Heart right ventricle (tissue), 16 donors: ENCODE results near the gene EFL1. TPM values are rescaled to one million over a fixed set of nuclear protein-coding genes. Genes with fewer than 3 reads are reported as not detected.

ENCODE experiments used
- ATAC-seq, 8 donors: fragments of 200-7000 bp; cut with Tn5 transposase; one replicate each; pipeline ENCODE4 v1.9.1; 2020; ENCODE audit warnings: mild to moderate bottlenecking in 8 of 8, moderate library complexity in 8 of 8, moderate number of reproducible peaks in 1 of 8
- DNase-seq, 2 donors: peaks; one replicate each; pipeline ENCODE4 v3.0.0-alpha.2; 2020
- H3K27ac ChIP-seq, 10 donors: fragments of 200-600 bp; sonication (generic) in 2 of 10; one replicate each; pipeline versions ENCODE4 v1.5.0 to v1.8.0; 2020 to 2022; ENCODE audit warnings: mild to moderate bottlenecking in 3 of 10
- H3K27me3 ChIP-seq, 7 donors: fragments of 200-600 bp; one replicate each; pipeline ENCODE4 v1.8.0; 2021 to 2022; ENCODE audit warnings: mild to moderate bottlenecking in 2 of 7
- H3K36me3 ChIP-seq, 9 donors: fragments of 200-600 bp; sonication (generic) in 1 of 9; one replicate each; pipeline versions ENCODE4 v1.5.0 to v1.8.0; 2020 to 2022; ENCODE audit warnings: mild to moderate bottlenecking in 2 of 9
- H3K4me1 ChIP-seq, 9 donors: fragments of 200-600 bp; sonication (generic) in 1 of 9; one replicate each; pipeline versions ENCODE4 v1.5.0 to v1.8.0; 2020 to 2022; ENCODE audit warnings: mild to moderate bottlenecking in 4 of 9
- H3K4me3 ChIP-seq, 10 donors: fragments of 200-600 bp; sonication (generic) in 2 of 10; one replicate each; pipeline versions ENCODE4 v1.5.0 to v1.8.0; 2020 to 2022; ENCODE audit warnings: mild to moderate bottlenecking in 7 of 10, moderate library complexity in 2 of 10
- H3K9me3 ChIP-seq, 11 donors: fragments of 200-600 bp in 10 of 11; sonication (generic) in 2 of 11; one replicate each; pipeline versions ENCODE4 v1.5.0 to v1.8.0; 2013 to 2022; ENCODE audit warnings: mild to moderate bottlenecking in 2 of 11, control low read depth in 1 of 11, moderate library complexity in 1 of 11
- CTCF ChIP-seq, 9 donors: fragments of 200-600 bp; sonication (generic) in 2 of 9; IDR thresholded peaks; one replicate each; pipeline versions ENCODE4 v1.5.0 to v1.8.0; 2021 to 2022; ENCODE audit warnings: antibody characterized with exemption in 9 of 9, mild to moderate bottlenecking in 5 of 9, moderate library complexity in 1 of 9
- WGBS, 2 donors: extraction: QIAGEN DNeasy Blood & Tissue Kit; methylation state at CpG; one replicate each; pipeline ENCODE4 v1.1.7; 2013; ENCODE audit warnings: inconsistent platforms in 1 of 2; 5-methylcytosine and 5-hydroxymethylcytosine counted together
- intact Hi-C, 10 donors: fragments of 100-400 bp; cut with DNase I; formaldehyde crosslinking; loops; one replicate each; pipeline versions ENCODE4 v1.11.1 to v1.14.2; 2022
- polyA plus RNA-seq, 2 donors: library from polyadenylated mRNA; stranded (reverse); fragments of 200-250 nt; gene quantifications; one replicate each; pipeline ENCODE4 v1.2.3, GENCODE V29; 2013
- total RNA-seq, 10 donors: library from RNA; stranded (reverse); fragmentation: NEBNext Ultra II Directional in 3 of 10; extraction: Animal tissue kit (Norgen Biotek cat#: 25700) in 3 of 10; gene quantifications; one replicate each; pipeline versions ENCODE4 v1.2.1 to v1.2.4, GENCODE V29; 2021 to 2023
- donor health status: Arrhythmogenic right ventricular cardiomyopathy.
- donor health status: ischemic (EF 13 %, LVEDD 7.1; RV severe dilation, severe dysfunction).
- donor health status: healthy with polysubstance abuse.
- donor health status: DM: no; HTN: yes; CAD: no.
- donor health status: DM: no; HTN: no; CAD: no.
- donor health status: ischemic (EF 25% LVEDD 6.9; RV normal size, moderate dysfunction).
- donor health status: ischemic (EF 25% LVEDD 5.7; RV mildly dilated, moderate dysfunction).
- donor health status: healthy.
- donor health status: DM: yes; HTN: yes; CAD: no.
- donor health status: Ischemic cardiomyopathy.
- donor health status: ischemic (EF 35%, LVEDD 5.7; RV mildly dilated, moderate dysfunction).
- donor health status: nonischemic (EF 11% LVEDD 7.7; RV severe dilation, severe dysfunction).
- donor health status: DM: yes; HTN: yes; CAD: no.
- donor health status: PGD.
- donor health status: ischemic (EF 29% LVEDD 5.4; RV normal size, mild dysfunction).
- donor health status: nonischemic (EF 23%, LVEDD 6.1; RV moderate dilation, normal function).

The EFL1 gene
- total and polyA plus RNA-seq, 12 donors: 3.7 to 19.3 (median 13.5) TPM

DNA sequence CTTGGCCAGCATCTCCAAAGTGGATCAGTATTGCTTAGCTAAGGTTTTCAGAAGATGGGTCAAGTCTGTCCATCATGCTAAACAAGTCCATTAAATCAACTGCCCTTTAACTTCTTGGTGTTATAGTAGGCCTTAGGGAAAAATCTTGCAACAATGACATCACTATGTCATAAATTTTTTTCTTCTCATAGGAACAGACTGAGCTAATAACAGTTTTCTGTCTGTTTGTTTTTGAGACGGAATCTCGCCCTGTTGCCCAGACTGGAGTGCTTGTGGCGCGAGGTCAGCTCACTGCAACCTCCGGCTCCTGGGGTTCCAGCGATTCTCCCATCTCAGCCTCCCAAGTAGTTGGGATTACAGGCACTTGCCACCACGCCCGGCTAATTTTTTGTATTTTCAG is 94.2 kb downstream of the EFL1 start:
- intact Hi-C loops: no loop called here
- TF ChIP-seq CTCF (IDR thresholded peaks at IDR 0.05): no peak
- Histone ChIP-seq H3K4me1 (peaks cover 0 to 7% (median 0%) of the 10 kb centered on the region in 9 donors), H3K36me3 (peaks cover 0 to 11% (median 2%) of the 10 kb centered on the region in 9 donors), H3K27me3 (no peaks in the 10 kb centered on the region), H3K4me3 (no peak overlapping the region), H3K27ac (no peak overlapping the region), H3K9me3 (no peaks in the 10 kb centered on the region)
- DNase-seq (no peak), ATAC-seq (no peak)
- WGBS, 2 donors: 92 to 96% methylated on average over 8 of the region's 8 CpGs

GRCh38 chr15:82165948-82166376 is 96.6 kb downstream of the EFL1 start:
- 53 to 76% methylated on average over 1 of the region's 1 CpG for WGBS, 2 donors
- Histone ChIP-seq H3K36me3 (peaks cover 0 to 31% (median 4%) of the 10 kb centered on the region in 9 donors), H3K4me1 (peaks cover 0 to 5% (median 0%) of the 10 kb centered on the region in 9 donors), H3K27ac (no peak overlapping the region), H3K27me3 (no peaks in the 10 kb centered on the region), H3K4me3 (no peak overlapping the region), H3K9me3 (no peaks in the 10 kb centered on the region)
- intact Hi-C loops: no loop called here
- DNase-seq (no peak), ATAC-seq (no peak)
- TF ChIP-seq CTCF (IDR thresholded peaks at IDR 0.05): no peak

DNA sequence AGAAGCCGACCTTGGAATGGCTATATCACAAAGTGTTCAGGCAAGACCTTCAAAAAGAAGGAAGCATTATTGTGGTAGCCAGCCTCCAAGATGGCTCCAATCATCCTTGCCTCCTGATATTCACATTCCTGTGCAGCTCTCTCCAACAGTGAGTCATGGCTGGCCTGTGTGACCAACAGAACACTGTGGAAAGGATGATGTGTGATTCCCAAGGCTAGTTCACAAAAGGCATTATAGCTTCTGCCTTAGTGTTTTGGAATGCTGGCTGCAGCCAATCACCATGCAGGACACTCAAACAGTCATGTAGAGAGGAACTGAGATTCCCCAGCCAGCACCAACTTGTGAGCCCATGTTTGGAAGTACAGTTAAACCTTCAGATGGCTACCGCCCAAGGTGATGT is 102.6 kb downstream of the EFL1 start:
- Histone ChIP-seq H3K9me3 (no peaks in the 10 kb centered on the region), H3K4me3 (no peak overlapping the region), H3K36me3 (peaks cover 0 to 72% (median 4%) of the 10 kb centered on the region in 9 donors), H3K27ac (no peak overlapping the region), H3K27me3 (no peaks in the 10 kb centered on the region), H3K4me1 (no peaks in the 10 kb centered on the region)
- no peak for TF ChIP-seq CTCF (IDR thresholded peaks at IDR 0.05)
- intact Hi-C loops: no loop called here
- DNase-seq (no peak), ATAC-seq (no peak)
- WGBS, 2 donors: 91 to 98% methylated on average over 2 of the region's 2 CpGs

DNA sequence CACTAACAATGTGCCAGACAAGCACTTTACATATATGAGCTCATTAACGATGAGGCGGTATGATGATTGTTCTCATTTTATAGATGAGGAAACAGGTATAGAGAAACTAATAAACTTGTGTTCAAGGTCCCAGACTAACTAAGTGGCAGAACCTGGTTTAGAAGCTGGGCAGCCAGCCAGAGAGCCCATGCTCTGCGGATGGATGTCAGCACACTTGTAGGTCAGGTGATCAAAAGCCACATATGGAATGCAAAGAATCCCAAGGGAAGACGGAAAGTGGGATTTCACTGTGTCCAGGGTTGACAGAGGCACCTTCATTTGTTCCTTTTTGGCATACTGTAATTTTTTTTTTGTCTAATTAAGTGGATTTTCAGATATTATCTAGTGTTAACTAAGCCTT is 103.7 kb downstream of the EFL1 start:
- Histone ChIP-seq H3K4me3 (no peak overlapping the region), H3K27ac (no peak overlapping the region), H3K4me1 (no peaks in the 10 kb centered on the region), H3K9me3 (no peaks in the 10 kb centered on the region), H3K36me3 (peaks cover 0 to 79% (median 4%) of the 10 kb centered on the region in 9 donors), H3K27me3 (no peaks in the 10 kb centered on the region)
- ATAC-seq (no peak), DNase-seq (peak in 1 of 2 donors; percentile 23)
- WGBS, 2 donors: 73 to 87% methylated on average over 4 of the region's 4 CpGs
- intact Hi-C loops: no loop called here
- no peak for TF ChIP-seq CTCF (IDR thresholded peaks at IDR 0.05)
